ENCODE measurements around the gene AHDC1. TPM values are rescaled to one million over a fixed set of nuclear protein-coding genes. Genes with fewer than 3 reads are reported as not detected.

Gene AHDC1
- polyA plus RNA-seq, 3 donors, result 0.16 to 3.3 (median 0.30) TPM

DNA sequence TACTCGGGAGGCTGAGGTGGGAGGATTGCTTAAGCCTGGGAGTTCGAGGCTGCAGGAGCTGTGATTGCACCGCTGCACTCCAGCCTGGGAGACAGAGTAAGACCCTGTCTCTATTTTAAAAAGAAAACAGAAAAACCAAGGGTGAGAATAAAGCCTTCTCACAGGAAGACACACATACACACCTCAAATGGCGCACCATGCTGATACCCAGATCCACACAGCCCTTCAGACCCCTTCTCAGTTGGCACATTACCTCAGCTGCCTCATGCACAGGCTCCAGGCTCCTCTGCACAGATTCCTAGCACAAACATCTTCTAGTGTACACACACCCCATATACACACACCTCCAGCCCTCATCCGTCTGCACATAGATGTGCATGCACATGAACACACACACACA lies 23.1 kb upstream of the AHDC1 start:
- H3K79me2 ChIP-seq (ENCODE audit: insufficient read depth, low read length), result peaks cover 94% of the 10 kb centered on the region
- H3K27ac Mint-ChIP-seq, result no peak overlapping the region
- DNase-seq, result no peak
- H3K27me3 Mint-ChIP-seq (ENCODE audit: low read depth in 3 of 3), result peaks cover 0 to 4% (median 0%) of the 10 kb centered on the region in 3 donors
- peak overlapping the region in 1 of 2 donors; percentile 85 for H3K4me3 Mint-ChIP-seq
- intact Hi-C loops (cut with micrococcal nuclease), result loop anchor here (5.0 kb wide), 1 partner anchor 35 kb away; no protein-coding TSS in a partner anchor
- H3K4me3 ChIP-seq (replicated peaks in 1 of 3; ENCODE audit: low read depth in 2 of 3, low read length in 3 of 3), result peak overlapping the region in 1 of 3 experiments; percentile 75
- H3K9ac ChIP-seq (ENCODE audit: insufficient read depth, low read length, poor library complexity, severe bottlenecking), result peak overlapping the region; percentile 93
- peaks cover 28% of the 10 kb centered on the region for H4K20me1 ChIP-seq (ENCODE audit: insufficient read depth, low read length)
- TF ChIP-seq, protein P1, sequence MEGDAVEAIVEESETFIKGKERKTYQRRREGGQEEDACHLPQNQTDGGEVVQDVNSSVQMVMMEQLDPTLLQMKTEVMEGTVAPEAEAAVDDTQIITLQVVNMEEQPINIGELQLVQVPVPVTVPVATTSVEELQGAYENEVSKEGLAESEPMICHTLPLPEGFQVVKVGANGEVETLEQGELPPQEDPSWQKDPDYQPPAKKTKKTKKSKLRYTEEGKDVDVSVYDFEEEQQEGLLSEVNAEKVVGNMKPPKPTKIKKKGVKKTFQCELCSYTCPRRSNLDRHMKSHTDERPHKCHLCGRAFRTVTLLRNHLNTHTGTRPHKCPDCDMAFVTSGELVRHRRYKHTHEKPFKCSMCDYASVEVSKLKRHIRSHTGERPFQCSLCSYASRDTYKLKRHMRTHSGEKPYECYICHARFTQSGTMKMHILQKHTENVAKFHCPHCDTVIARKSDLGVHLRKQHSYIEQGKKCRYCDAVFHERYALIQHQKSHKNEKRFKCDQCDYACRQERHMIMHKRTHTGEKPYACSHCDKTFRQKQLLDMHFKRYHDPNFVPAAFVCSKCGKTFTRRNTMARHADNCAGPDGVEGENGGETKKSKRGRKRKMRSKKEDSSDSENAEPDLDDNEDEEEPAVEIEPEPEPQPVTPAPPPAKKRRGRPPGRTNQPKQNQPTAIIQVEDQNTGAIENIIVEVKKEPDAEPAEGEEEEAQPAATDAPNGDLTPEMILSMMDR (IDR thresholded peaks at IDR 0.05), result no peak
- H2AFZ ChIP-seq (ENCODE audit: insufficient read depth, low read depth, low read length, poor library complexity, severe bottlenecking), result no peak overlapping the region
- peaks cover 39 to 55% of the 10 kb centered on the region in 2 donors for H3K36me3 Mint-ChIP-seq
- no peaks in the 10 kb centered on the region for H3K27me3 ChIP-seq (ENCODE audit: control insufficient read depth in 2 of 2, insufficient read depth in 2 of 2, low read length in 2 of 2)
- 100% methylated on average over 2 of the region's 5 CpGs for WGBS (ENCODE audit: insufficient coverage)
- peaks cover 38 to 51% of the 10 kb centered on the region in 2 donors for H3K36me3 ChIP-seq (replicated peaks in 1 of 2; ENCODE audit: control insufficient read depth in 1 of 2, insufficient read depth in 2 of 2, low read length in 2 of 2)
- H3K9me3 ChIP-seq (replicated peaks in 1 of 2; ENCODE audit: control insufficient read depth in 1 of 2, insufficient read depth in 1 of 2, low read length in 2 of 2), result no peaks in the 10 kb centered on the region
- H3K4me1 Mint-ChIP-seq, result peaks cover 47% of the 10 kb centered on the region
- H3K4me2 ChIP-seq (replicated peaks; ENCODE audit: extremely low read depth, low read length, poor library complexity, severe bottlenecking), result peak overlapping the region; percentile 86
- H3K27ac ChIP-seq (ENCODE audit: low read depth in 1 of 2, low read length in 2 of 2), result peak overlapping the region; percentile 98 to 99
- H3K4me1 ChIP-seq (ENCODE audit: control insufficient read depth in 1 of 2, insufficient read depth in 2 of 2, low read length in 2 of 2), result peaks cover 95 to 100% of the 10 kb centered on the region in 2 donors
- no peaks in the 10 kb centered on the region for H3K9me3 Mint-ChIP-seq

DNA sequence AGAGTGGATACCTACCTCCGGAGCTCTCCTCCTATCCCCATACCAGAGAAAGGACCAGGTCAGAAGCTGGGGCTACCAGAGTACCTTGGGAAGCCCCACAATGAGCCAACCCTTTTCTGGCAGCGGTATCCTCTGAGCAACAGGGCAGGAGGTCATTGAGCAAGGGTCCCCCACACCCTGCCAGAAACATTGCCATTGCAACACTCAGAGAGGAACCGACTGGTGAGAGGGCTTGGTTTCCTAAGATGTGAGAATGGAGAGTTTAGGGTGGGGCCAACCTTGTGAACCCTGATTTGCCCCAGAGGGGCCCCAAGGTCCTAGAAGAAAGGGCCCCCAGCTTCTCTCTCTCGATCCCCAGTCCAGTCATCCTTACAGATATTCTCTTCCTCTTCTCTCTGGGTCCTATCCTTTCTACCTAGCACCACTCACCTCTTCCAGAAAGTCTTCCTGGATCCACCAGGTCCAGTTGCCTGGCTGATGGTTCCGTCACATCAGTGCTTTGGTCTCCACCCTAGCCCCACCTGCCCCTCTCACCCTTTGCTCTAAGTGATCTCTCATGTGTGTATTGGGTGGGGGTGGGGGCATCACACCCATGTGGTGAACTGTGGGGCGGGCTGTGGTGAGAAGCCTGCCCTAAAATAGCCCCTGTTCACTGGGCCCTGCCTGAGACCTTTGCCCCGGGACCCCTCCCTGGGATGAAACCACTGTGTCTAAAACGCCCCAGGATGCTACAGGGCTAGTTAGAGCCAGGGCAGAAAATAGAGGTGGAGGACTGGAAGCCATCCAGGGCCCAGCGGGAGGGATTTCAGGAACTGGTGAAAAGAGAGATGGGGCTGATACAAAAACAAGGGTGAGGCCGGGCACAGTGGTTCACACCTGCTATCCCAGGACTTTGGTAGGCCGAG lies 22.3 kb upstream of the AHDC1 start:
- DNase-seq, result peak; percentile 98 to 100 (median 99)
- peaks cover 98% of the 10 kb centered on the region for H3K79me2 ChIP-seq (ENCODE audit: insufficient read depth, low read length)
- H3K36me3 Mint-ChIP-seq, result peaks cover 41 to 49% of the 10 kb centered on the region in 2 donors
- H3K27me3 Mint-ChIP-seq (ENCODE audit: low read depth in 3 of 3), result peaks cover 0 to 4% (median 0%) of the 10 kb centered on the region in 3 donors
- peak overlapping the region; percentile 86 for H3K4me2 ChIP-seq (replicated peaks; ENCODE audit: extremely low read depth, low read length, poor library complexity, severe bottlenecking)
- no peaks in the 10 kb centered on the region for H3K9me3 ChIP-seq (replicated peaks in 1 of 2; ENCODE audit: control insufficient read depth in 1 of 2, insufficient read depth in 1 of 2, low read length in 2 of 2)
- peaks cover 35% of the 10 kb centered on the region for H4K20me1 ChIP-seq (ENCODE audit: insufficient read depth, low read length)
- peak overlapping the region; percentile 98 to 99 for H3K27ac ChIP-seq (ENCODE audit: low read depth in 1 of 2, low read length in 2 of 2)
- no peaks in the 10 kb centered on the region for H3K9me3 Mint-ChIP-seq
- no peaks in the 10 kb centered on the region for H3K27me3 ChIP-seq (ENCODE audit: control insufficient read depth in 2 of 2, insufficient read depth in 2 of 2, low read length in 2 of 2)
- peaks cover 45 to 59% of the 10 kb centered on the region in 2 donors for H3K36me3 ChIP-seq (replicated peaks in 1 of 2; ENCODE audit: control insufficient read depth in 1 of 2, insufficient read depth in 2 of 2, low read length in 2 of 2)
- H3K4me3 ChIP-seq (replicated peaks in 1 of 3; ENCODE audit: low read depth in 2 of 3, low read length in 3 of 3), result peak overlapping the region; percentile 42 to 75 (median 52)
- TF ChIP-seq, protein P1 (IDR thresholded peaks at IDR 0.05), result no peak
- intact Hi-C loops (cut with micrococcal nuclease), result loop anchor here (5.0 kb wide), 1 partner anchor 36 kb away; no protein-coding TSS in a partner anchor
- H2AFZ ChIP-seq (ENCODE audit: insufficient read depth, low read depth, low read length, poor library complexity, severe bottlenecking), result no peak overlapping the region
- 2% methylated on average over 5 of the region's 11 CpGs for WGBS (ENCODE audit: insufficient coverage)
- H3K27ac Mint-ChIP-seq, result no peak overlapping the region
- peak overlapping the region in 1 of 2 donors; percentile 85 for H3K4me3 Mint-ChIP-seq
- H3K4me1 Mint-ChIP-seq, result peaks cover 47% of the 10 kb centered on the region
- H3K9ac ChIP-seq (ENCODE audit: insufficient read depth, low read length, poor library complexity, severe bottlenecking), result peak overlapping the region; percentile 93
- H3K4me1 ChIP-seq (ENCODE audit: control insufficient read depth in 1 of 2, insufficient read depth in 2 of 2, low read length in 2 of 2), result peaks cover 97 to 100% of the 10 kb centered on the region in 2 donors

Measured in CD14-positive monocyte (primary cell).